IMR-90 (cell line): ENCODE measurements around the gene CHL1. TPM values are rescaled to one million over a fixed set of nuclear protein-coding genes. Genes with fewer than 3 reads are reported as not detected.
A peak's percentile ranks its signal among the peaks of the same experiment; 100 is the strongest.

Source experiments
- ATAC-seq: fragments of 200-7000 bp; cut with Tn5 transposase; 2 replicates; pipeline ENCODE4 v1.9.1; 2020; ENCODE audit warnings: low read depth, mild to moderate bottlenecking, moderate library complexity
- BruUV-seq: library from RNA; stranded (reverse); fragments of 400-500 nt; replicated peaks from 2 replicates; lab custom pipeline; 2021; lab: Mats Ljungman, UMichigan
- CTCF ChIA-PET: fragments of 300-600 bp; formaldehyde crosslinking; extraction: SDS; loops from one replicate; lab custom pipeline; 2021; ENCODE audit warnings: antibody characterized with exemption; lab: Yijun Ruan, JAX
- POLR2A ChIA-PET: fragments of 300-600 bp; sonication (Branson Sonifier 250); formaldehyde crosslinking; loops from one replicate; lab custom pipeline; 2022; ENCODE audit warnings: antibody characterized with exemption; ENCODE audit not compliant: unreplicated experiment; lab: Charles Lee
- DNase-seq: peaks from one replicate; pipeline ENCODE4 v3.0.0; 2013
- H2AFZ ChIP-seq: replicated peaks from 2 replicates; pipeline ENCODE3; 2013; ENCODE audit warnings: low read length, mild to moderate bottlenecking; ENCODE audit not compliant: poor library complexity
- H2AK5ac ChIP-seq: 2 replicates; pipeline ENCODE4 v1.6.1; 2013; ENCODE audit warnings: low read depth, low read length, inconsistent platforms
- H2AK9ac ChIP-seq: replicated peaks from 2 replicates; pipeline ENCODE3; 2013; ENCODE audit warnings: mild to moderate bottlenecking, low read depth, low read length, moderate library complexity; ENCODE audit not compliant: poor library complexity
- H2BK120ac ChIP-seq: 2 replicates; pipeline ENCODE4 v1.6.1; 2013; ENCODE audit warnings: low read depth, low read length, inconsistent platforms
- H2BK15ac ChIP-seq: 3 replicates; pipeline ENCODE4 v1.6.1; 2013; ENCODE audit warnings: low read depth, low read length, inconsistent platforms
- H2BK20ac ChIP-seq: 2 replicates; pipeline ENCODE4 v1.6.1; 2013; ENCODE audit warnings: low read depth, mild to moderate bottlenecking, inconsistent platforms, low read length, moderate library complexity
- H2BK5ac ChIP-seq: 2 replicates; pipeline ENCODE4 v1.6.1; 2013; ENCODE audit warnings: mild to moderate bottlenecking, low read depth, low read length, inconsistent platforms; ENCODE audit not compliant: poor library complexity, severe bottlenecking
- H3K14ac ChIP-seq: replicated peaks from 2 replicates; pipeline ENCODE4 v1.6.1; 2013; ENCODE audit warnings: low read depth, low read length, inconsistent platforms
- H3K18ac ChIP-seq: 2 replicates; pipeline ENCODE4 v1.6.1; 2013; ENCODE audit warnings: low read depth, low read length, control low read depth
- H3K23ac ChIP-seq: 2 replicates; pipeline ENCODE4 v1.6.1; 2013; ENCODE audit warnings: low read depth, low read length, inconsistent platforms
- H3K27ac ChIP-seq: 2 replicates; pipeline ENCODE4 v1.5.1; 2013; ENCODE audit warnings: mild to moderate bottlenecking, control low read depth, low read length; ENCODE audit not compliant: insufficient read depth
- H3K27me3 ChIP-seq: 2 replicates; pipeline ENCODE4 v1.6.1; 2013; ENCODE audit warnings: low read length; ENCODE audit not compliant: control insufficient read depth, insufficient read depth
- H3K36me3 ChIP-seq: 2 replicates; pipeline ENCODE4 v1.6.1; 2013; ENCODE audit warnings: low read length, mixed read lengths; ENCODE audit not compliant: control insufficient read depth, insufficient read depth
- H3K4ac ChIP-seq: 2 replicates; pipeline ENCODE4 v1.6.1; 2013; ENCODE audit warnings: low read depth, low read length, inconsistent platforms
- H3K4me1 ChIP-seq: 2 replicates; pipeline ENCODE4 v1.6.1; 2013; ENCODE audit warnings: low read length, mixed read lengths; ENCODE audit not compliant: control insufficient read depth, insufficient read depth
- H3K4me2 ChIP-seq: 2 replicates; pipeline ENCODE4 v1.6.1; 2013; ENCODE audit warnings: low read depth, mild to moderate bottlenecking, control low read depth, low read length, moderate library complexity
- H3K4me3 ChIP-seq: 2 replicates; pipeline ENCODE4 v1.5.1; 2013; ENCODE audit warnings: low read depth, mild to moderate bottlenecking, control low read depth, low read length, moderate library complexity; ENCODE audit not compliant: insufficient read depth
- H3K56ac ChIP-seq: 2 replicates; pipeline ENCODE4 v1.6.1; 2013; ENCODE audit warnings: low read length, inconsistent platforms; ENCODE audit not compliant: insufficient read depth; ENCODE audit errors: extremely low read depth
- H3K79me1 ChIP-seq, 2 experiments: 2 replicates each; pipeline ENCODE4 v1.6.1; 2013; ENCODE audit warnings: low read length in 2 of 2, inconsistent platforms in 1 of 2, low read depth in 1 of 2
- H3K9ac ChIP-seq: 2 replicates; pipeline ENCODE4 v1.6.1; 2013; ENCODE audit warnings: low read depth, low read length, control low read depth
- H3K9me1 ChIP-seq: 2 replicates; pipeline ENCODE4 v1.6.1; 2013; ENCODE audit warnings: low read length, inconsistent platforms; ENCODE audit not compliant: insufficient read depth
- H3K9me3 ChIP-seq: 2 replicates; pipeline ENCODE4 v1.6.1; 2013; ENCODE audit warnings: low read length; ENCODE audit not compliant: control insufficient read depth, insufficient read depth
- H4K20me1 ChIP-seq: 2 replicates; pipeline ENCODE4 v1.6.1; 2013; ENCODE audit warnings: low read length, inconsistent platforms; ENCODE audit not compliant: insufficient read depth
- H4K5ac ChIP-seq: 2 replicates; pipeline ENCODE4 v1.6.1; 2013; ENCODE audit warnings: mild to moderate bottlenecking, low read depth, low read length, control low read depth
- H4K8ac ChIP-seq, 2 experiments: 2 replicates each; pipeline ENCODE4 v1.6.1; 2013; ENCODE audit warnings: low read depth in 2 of 2, low read length in 2 of 2, control low read depth in 1 of 2, inconsistent platforms in 1 of 2
- H4K91ac ChIP-seq: 2 replicates; pipeline ENCODE4 v1.6.1; 2013; ENCODE audit warnings: low read depth, low read length, inconsistent platforms; ENCODE audit not compliant: insufficient read depth
- MAFK ChIP-seq: IDR thresholded peaks from 2 replicates; pipeline ENCODE4 v1.6.1; 2012; ENCODE audit warnings: low read depth, low read length, improper control_type of control experiment
- WGBS, 2 experiments: methylation state at CpG; one replicate each; pipeline versions ENCODE4 v1.1.5 to v1.1.7; 2013; ENCODE audit warnings: missing lambda C conversion rate in 2 of 2; ENCODE audit not compliant: insufficient read length in 1 of 2; ENCODE audit errors: extremely low coverage in 2 of 2; 5-methylcytosine and 5-hydroxymethylcytosine counted together
- dilution Hi-C: fragments of 300-500 bp; cut with HindIII; formaldehyde crosslinking; loops from one replicate; pipeline ENCODE4 v1.14.3; 2018; ENCODE audit warnings: low sequenced_read_pairs; ENCODE audit not compliant: unreplicated experiment
- in situ Hi-C: fragments of 300-500 bp; cut with MboI; formaldehyde crosslinking; loops from 3 replicates; pipeline ENCODE4 v1.14.3; 2019; ENCODE audit warnings: low sequenced_read_pairs, inconsistent platforms, mixed read lengths
- intact Hi-C: fragments of 100-400 bp; cut with micrococcal nuclease; formaldehyde crosslinking; loops from 2 replicates; pipeline ENCODE4 v1.10.0; 2022
- polyA plus RNA-seq, 3 experiments: library from polyadenylated mRNA; depleted of rRNA; stranded (reverse); fragments of >200 nt; gene quantifications; 2 replicates each; pipeline ENCODE4 v1.2.3, GENCODE V29; 2012; ENCODE audit warnings: low replicate concordance in 1 of 3
- total RNA-seq: library from RNA; depleted of rRNA; stranded (reverse); fragments of >200 nt; gene quantifications from 2 replicates; pipeline ENCODE4 v1.2.3, GENCODE V29; 2012
- TF ChIP-seq, protein P1 (sequence below): fragments of 150-350 bp; IDR thresholded peaks from 2 replicates; pipeline ENCODE4 v1.6.1; 2016; ENCODE audit warnings: low read depth, mild to moderate bottlenecking, low read length, moderate library complexity, borderline replicate concordance

Gene CHL1
- total and polyA plus RNA-seq, 2 of the 4 experiments (the other 2 are of a cell fraction): 0.38 to 1.6 TPM

DNA sequence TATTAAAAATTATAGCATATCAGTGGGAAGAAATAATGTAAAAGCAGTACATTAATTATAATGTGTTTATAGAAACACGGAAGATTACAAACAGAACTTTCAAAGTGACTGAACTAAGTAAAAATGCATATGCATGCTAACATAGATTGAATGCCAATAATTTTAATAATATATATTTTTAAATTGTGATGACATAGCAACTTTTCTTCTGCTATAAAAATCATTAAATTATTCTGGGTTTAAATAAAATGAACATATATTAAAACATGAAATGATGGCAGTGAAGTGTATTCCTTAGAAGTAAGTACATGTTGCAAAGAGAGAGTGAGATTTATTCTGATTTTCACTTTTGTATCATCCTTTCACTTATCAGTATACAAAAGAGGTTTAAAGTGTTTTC is 128.9 kb downstream of the CHL1 start:
- H3K4me1 ChIP-seq: no peaks in the 10 kb centered on the region
- no peaks in the 10 kb centered on the region for H3K36me3 ChIP-seq
- no peak overlapping the region for H3K4ac ChIP-seq
- no peak overlapping the region for H3K18ac ChIP-seq
- no peak overlapping the region for H2BK5ac ChIP-seq
- BruUV-seq: no TSS peak
- TF ChIP-seq, protein P1, sequence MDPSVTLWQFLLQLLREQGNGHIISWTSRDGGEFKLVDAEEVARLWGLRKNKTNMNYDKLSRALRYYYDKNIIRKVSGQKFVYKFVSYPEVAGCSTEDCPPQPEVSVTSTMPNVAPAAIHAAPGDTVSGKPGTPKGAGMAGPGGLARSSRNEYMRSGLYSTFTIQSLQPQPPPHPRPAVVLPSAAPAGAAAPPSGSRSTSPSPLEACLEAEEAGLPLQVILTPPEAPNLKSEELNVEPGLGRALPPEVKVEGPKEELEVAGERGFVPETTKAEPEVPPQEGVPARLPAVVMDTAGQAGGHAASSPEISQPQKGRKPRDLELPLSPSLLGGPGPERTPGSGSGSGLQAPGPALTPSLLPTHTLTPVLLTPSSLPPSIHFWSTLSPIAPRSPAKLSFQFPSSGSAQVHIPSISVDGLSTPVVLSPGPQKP: no peak
- TF ChIP-seq MAFK: peak; percentile 47
- DNase-seq (no peak), ATAC-seq (no peak)
- no peak overlapping the region for H4K8ac ChIP-seq
- no peak overlapping the region for H3K4me3 ChIP-seq
- no peaks in the 10 kb centered on the region for H3K9me3 ChIP-seq
- H3K23ac ChIP-seq: no peak overlapping the region
- in situ Hi-C loops: no loop called here
- WGBS, 2 experiments: no CpG with 5 or more reads among the region's 1 CpG
- dilution Hi-C loops: no loop called here
- no peak overlapping the region for H4K5ac ChIP-seq
- no peak overlapping the region for H3K4me2 ChIP-seq
- H4K91ac ChIP-seq: no peak overlapping the region
- intact Hi-C loops: no loop called here
- H2BK120ac ChIP-seq: no peak overlapping the region
- CTCF ChIA-PET: no interaction called here
- H4K20me1 ChIP-seq: no peaks in the 10 kb centered on the region
- H3K27ac ChIP-seq: no peak overlapping the region
- H2BK15ac ChIP-seq: no peak overlapping the region
- no peaks in the 10 kb centered on the region for H3K79me1 ChIP-seq
- H2BK20ac ChIP-seq: no peak overlapping the region
- no peak overlapping the region for H2AK5ac ChIP-seq
- H3K56ac ChIP-seq: no peak overlapping the region
- POLR2A ChIA-PET: no interaction called here
- H3K9ac ChIP-seq: no peak overlapping the region
- H3K9me1 ChIP-seq: no peaks in the 10 kb centered on the region
- H3K14ac ChIP-seq: no peak overlapping the region
- no peak overlapping the region for H2AFZ ChIP-seq
- H2AK9ac ChIP-seq: no peak overlapping the region
- H3K27me3 ChIP-seq: no peaks in the 10 kb centered on the region
